DMS79 treated with DMSO at 0.1 percent for 48 hours (cell line): Measurements from ENCODE around the gene TEKT5.

ENCODE experiments used
- DNase-seq: peaks from one replicate; lab custom pipeline; 2025; lab: John Stamatoyannopoulos, UW

Gene TEKT5

GRCh38 chr16:10609402-10609774, 85.3 kb downstream of the TEKT5 start:
- DNase-seq, result no peak

DNA sequence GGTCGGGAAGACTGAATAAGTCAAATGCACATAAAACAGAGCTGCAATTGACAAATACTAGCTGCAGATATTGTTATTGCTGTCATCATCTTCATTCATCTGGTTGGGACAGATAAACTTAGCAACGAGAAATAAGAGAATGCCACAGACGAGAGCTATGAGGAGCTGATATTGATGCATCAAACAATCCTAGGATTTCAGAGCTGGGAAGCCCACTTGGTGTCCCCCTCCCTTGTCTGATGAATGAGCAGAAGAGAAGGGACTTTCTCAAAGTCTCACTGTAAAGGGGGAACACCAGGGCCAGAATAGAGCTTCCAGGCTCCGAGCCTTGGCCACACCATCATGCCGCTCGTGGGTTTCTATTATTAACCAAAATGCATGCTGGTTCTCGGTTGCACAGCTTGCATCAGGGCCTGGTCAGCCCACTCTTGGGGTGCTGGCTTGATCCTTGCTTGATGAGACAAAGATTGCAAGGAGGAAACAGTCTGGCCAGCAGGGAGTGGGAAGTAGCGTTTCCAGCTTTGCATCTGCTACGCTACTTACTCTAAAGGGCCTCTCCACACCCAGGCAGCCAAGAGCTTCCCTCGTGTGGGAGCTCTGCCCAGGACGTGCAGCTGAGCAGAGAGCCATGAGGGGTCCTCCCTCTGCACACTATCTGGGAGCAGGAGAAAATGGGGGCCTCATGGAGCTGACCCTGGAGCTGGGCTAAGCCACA, 85.9 kb downstream of the TEKT5 start:
- DNase-seq, result peak; percentile 73

DNA sequence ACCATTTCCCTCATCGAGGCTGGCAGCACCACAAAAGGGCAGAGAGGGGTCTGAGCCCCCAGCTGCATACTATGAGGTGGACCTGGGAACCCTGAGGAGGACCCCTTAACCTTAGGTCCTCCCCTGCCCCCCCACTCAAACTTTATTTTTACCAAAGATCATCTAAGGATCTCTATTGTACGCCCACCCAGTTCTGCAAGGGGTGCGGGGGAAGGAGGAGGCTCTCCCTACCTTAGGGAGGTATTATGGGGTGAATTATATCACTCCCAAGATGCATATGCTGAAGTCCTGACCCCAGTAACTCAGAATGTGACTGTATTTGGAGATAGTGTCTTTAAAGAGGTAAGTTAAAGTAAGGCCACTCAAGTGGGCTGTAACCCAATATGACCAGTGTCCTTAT, 87.6 kb downstream of the TEKT5 start:
- DNase-seq, result no peak

GRCh38 chr16:10606607-10607006, 88.1 kb downstream of the TEKT5 start:
- DNase-seq, result no peak

GRCh38 chr16:10605636-10606035, 89.1 kb downstream of the TEKT5 start:
- no peak for DNase-seq

DNA sequence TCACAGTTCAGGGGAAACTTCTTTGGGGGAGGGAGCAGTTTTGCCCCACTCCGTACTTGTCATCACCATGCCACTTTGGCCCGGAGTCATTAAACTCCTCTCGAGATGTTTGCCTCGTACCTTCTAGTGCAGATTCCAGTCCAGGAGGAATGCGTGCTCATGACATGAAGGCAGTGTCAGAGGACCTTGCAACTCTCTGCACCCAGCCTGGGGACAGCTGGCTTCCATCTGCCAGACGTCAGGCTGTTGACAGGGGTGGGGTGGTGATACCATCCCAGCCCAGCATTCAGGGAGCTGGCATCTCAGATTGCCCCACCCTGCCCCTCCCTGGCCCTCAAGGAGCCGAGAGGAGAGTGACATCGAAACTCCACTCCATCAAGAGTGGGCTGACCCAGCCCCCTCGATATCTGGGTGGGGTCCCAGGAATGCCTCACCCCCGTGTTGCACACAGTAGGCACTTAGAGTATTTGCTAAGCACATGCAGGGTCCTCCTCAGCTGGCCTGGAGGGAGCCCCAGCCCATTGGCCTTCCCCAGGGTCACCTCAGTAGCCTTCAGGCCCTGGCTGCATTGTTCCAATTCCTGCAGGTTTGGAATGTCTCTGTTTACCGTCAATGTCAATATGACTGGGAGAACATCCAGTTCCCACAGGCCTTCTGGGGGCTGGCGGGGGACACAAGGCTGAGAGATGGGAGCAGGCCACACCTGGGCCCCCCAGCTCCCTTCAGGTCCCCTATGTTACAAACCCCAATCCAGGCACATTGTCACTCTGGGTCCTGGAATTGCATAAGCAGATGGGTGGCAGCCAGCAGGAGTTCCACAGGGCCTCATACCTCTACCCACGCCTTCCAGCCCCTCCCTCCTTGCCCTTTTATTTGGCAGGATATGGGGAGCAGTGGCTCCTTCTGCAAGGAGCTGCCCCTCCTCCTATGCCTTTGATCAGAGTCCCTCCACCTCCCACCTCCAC, 93.0 kb downstream of the TEKT5 start:
- DNase-seq, result no peak

- DNase-seq, result no peak
Measured at GRCh38 chr16:10600782-10601443, 93.8 kb downstream of the TEKT5 start.

- no peak for DNase-seq
Measured at GRCh38 chr16:10599626-10600025, 95.1 kb downstream of the TEKT5 start.

GRCh38 chr16:10598157-10598556, 96.6 kb downstream of the TEKT5 start:
- no peak for DNase-seq

DNA sequence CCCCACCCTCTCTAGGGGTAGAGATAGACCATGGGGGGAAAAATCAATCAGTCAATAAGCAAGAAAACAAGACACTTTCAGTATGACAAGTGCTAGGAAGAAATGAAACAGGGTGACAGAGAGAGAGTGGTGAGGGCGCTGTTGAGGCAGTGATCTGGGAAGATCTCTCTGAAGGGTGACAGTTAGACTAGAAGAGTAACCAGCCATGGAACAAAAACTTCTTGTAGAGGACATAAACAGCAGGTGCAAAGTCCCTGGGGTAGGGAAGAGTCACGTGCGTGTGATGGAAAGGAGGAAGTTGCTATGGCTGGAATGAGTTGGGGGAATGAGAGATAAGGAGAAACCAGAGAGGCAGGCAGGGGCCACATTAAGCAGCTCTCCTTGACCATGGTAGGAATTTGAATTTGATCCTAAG, 97.5 kb downstream of the TEKT5 start:
- no peak for DNase-seq

- peak; percentile 87 for DNase-seq
Measured at GRCh38 chr16:10594312-10594950, 100.3 kb downstream of the TEKT5 start.

DNA sequence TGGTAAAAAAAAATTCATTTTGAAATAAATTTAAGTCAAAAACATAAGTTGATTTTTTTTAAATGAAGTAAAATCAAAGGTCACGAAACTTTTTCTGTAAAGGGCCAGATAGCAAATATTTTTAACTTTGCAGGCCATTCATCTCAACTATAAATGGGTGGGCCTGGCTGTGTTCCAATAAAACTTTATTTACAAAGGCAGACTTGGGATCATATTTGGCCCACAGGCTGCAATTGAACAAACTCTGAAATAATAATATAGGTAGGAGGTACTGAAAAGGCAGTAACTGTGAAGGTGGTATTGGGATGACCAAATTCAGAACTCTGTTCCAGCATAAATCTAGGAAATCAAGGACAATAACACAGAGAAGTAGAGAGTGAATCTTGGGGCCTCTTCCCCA, 102.1 kb downstream of the TEKT5 start:
- DNase-seq, result no peak

DNA sequence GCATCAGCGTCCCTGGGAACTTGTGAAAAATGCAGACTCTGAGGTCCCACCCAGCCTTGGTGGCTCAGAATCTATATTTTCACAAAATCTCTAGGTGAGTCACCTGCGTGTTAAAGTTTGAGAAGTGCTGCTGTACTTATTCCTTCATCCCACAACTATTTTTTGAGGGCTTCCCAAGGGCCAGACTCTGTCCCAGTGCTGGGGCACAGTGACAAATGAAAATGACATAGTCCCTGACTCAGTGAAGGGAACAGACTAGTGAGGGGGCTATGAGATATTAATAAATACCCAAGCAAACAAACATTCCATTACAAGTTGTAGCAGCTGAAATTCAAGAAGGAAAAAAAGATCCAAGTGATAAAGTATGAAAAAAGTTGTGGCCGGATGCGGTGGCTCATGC, 104.4 kb downstream of the TEKT5 start:
- no peak for DNase-seq

DNA sequence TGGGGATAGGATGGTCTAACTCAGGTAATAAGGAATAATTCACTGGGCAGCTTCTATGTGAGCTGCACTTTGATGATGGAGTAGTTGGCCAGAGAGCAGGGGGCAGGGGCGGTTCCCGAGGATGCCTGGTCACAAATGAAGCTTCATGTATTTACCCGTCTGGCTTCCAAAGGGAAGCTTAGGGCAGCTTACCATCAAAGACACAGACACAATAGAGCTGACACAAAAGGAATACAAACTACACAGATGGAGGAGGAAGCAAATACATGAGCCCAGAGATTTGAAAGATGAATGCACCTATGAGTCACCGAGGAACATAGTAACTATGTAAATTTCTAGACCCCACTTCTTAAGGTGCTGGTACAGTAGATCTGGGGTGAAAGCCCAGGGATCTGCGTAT, 105.6 kb downstream of the TEKT5 start:
- no peak for DNase-seq

DNA sequence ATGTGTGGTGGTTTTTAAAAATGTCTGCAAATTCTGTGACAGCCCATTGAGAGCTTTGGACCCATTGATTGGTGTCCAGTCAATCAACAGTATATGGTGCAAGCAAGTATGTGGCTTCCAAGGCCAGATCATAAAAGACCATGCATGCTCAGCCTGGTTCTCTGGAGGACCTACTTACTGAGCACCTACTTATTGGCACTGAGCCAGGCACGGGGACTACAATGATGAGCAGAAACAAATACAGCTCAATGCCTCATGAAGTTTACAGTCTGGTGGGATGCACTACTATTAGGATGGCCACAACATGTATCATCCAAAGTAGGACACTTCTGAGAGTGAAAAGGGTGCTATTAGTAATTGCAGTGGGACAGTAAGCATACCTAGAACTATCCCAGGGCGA, 107.1 kb downstream of the TEKT5 start:
- no peak for DNase-seq

DNA sequence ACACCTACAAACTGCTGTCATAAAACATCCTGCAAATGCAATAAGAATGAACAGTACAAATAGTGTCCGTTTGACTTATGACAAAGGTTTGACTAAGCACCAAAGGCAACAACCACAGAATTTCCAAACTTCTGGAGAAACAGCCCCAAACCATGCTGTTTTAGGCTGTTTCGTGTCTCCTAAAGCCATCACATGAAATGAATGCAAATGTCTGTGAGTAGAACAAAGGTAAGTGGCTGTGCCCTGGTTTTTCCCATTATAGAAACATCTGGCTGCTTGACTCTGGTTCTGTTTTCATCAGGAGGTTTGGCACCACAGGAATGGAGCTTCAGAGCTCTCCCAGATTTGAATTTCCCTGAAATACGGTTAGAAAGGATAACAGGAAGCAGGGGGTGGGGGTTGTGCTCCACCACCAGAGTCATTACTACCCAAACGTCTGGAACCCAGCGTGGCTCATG, 109.7 kb downstream of the TEKT5 start:
- DNase-seq, result no peak

- DNase-seq, result no peak
Measured at GRCh38 chr16:10583269-10583668, 111.5 kb downstream of the TEKT5 start.

DNA sequence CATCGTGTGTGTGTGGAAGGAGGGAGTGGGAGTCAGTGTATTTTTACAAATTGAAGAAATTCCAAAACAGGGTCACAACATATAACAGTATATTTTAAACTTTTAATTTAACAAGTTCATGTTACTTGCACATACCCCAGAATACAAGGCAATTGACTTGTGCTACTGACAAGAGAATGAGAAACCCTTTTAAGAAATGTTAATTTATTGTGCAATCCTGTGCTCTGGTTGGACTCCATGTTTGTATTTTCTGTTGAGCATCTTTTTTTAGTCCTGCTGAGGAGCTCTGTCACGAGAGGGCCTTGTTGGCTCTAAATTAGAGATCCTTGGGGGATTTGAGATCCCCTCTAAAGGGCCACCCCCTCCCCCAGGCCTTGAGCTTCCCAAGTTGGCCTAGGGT, 113.2 kb downstream of the TEKT5 start:
- no peak for DNase-seq

DNA sequence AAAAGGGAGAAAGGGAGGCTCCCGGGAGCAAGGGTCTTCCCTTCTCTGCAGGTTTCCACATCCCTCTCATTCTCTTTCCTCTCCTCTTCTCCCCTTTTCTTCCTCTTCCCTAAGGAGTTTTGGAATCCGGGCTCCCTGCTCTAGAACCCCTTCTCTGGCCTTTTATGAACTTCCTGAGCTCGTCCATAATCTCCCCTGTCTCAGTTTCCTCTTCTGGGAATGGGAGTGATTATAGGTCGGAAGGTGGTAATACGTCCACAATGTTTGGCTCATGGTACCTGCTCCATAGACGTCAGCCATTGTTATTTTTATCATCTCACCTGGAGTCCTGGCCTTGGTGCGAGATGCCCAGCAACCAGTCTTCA, 113.9 kb downstream of the TEKT5 start:
- DNase-seq, result no peak

DNA sequence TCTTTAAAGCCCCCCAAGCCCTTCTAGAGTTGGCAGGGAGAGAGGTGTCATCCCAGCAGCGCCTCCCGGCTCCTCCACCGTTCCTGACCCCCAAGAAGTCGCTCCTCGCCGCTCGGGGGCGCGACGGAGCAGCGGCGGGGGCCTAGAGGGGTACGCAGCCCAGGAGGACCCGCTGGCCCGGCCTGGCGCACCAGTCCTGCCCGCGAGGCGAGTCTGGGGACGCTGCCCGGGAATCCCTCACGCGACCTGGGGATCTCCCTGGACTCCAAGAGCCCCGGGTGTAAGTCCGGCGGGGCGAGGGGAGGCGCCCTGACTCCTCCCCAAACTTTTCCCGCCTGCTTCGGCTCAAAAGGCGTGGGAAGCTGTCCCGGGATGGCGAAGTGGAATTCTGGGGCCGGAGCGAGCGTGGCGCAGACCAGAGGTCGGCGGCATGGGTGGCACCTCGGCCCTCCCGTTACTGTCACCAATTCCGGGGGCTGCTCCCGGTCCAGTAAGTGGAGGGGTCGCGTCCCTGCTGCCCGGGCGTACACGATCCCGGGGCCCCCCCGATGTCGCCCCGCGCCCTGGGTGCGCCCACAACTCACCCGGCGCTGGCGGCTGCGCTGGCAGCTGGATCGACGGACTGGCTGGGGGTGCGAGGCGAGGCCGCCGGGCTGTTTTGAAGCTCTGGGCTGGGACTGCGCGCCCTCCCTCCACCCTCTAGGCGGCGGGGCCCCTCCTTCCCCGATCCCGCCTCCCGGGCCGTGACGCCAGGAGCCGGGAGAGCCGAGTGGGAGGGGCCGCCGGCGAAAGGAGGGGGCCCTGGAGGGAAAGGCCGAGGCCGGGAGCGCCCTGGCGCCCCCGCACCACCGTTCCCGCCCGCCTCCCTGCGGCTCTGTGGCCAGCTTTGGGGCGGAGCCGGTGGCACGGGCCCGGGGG, 114.5 kb downstream of the TEKT5 start, which contains the start of gene EMP2:
Gene EMP2 (minus strand): TSS at position 634 of the 918 bp plus-strand sequence. CDS start 32,981 bp downstream, outside the sequence.
- peak; percentile 73 for DNase-seq

- DNase-seq, result no peak
Measured at GRCh38 chr16:10579575-10579964, 115.2 kb downstream of the TEKT5 start.
